ENCODE measurements around the gene SEC31B.

Gene SEC31B

GRCh38 chr10:100519311-100520051 lies at the start of gene SEC31B:
Gene SEC31B (minus strand): TSS chr10:100519861. CDS start chr10:100516952, 2,909 bp downstream.
- peak; percentile 25 for DNase-seq (ENCODE audit: low read depth)

GRCh38 chr10:100568912-100569311 lies 49.3 kb upstream of the SEC31B start:
- no peak for DNase-seq (ENCODE audit: low read depth)

GRCh38 chr10:100567826-100568225 lies 48.2 kb upstream of the SEC31B start:
- no peak for DNase-seq (ENCODE audit: low read depth)

DNA sequence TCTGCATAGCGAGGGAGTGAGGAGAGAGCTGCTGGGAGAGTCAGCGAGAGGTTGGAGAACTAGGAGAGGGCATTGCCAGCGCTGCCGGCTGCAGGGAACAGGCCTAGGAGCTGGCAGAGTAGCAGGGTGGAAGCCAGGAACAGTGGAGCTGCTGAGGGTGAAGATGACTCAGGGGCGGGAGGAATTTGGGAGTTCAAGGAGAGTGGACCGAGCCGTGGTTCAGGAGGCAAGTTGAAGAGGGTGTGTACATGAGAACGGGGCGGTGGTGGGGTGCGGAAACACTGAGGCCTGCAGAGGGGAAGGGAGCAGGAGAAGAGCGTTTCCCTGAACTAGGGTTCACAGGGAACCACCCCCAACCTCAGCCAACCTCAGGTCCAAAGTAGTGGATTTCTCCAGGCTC lies 47.6 kb upstream of the SEC31B start:
- DNase-seq (ENCODE audit: low read depth), result no peak

DNA sequence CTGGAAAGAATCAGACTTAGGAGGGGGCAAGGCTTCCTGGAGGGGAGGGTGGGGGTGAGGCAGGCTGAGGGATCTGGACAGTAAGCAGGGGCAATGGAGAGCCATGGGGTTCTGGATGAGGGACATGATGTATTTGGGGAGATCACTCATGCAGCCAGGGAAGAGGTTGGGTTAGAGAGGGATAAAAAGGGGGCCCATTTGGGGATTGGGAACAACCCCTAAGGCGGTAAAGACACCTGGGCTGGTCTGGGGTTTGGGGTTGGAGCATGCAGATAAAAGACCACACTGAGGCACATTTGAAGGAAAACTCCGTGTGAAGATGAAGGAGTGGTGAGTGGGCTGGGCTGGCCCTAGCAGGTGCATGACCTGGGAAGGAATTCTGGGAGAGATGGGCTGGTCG lies 46.9 kb upstream of the SEC31B start:
- no peak for DNase-seq (ENCODE audit: low read depth)

DNA sequence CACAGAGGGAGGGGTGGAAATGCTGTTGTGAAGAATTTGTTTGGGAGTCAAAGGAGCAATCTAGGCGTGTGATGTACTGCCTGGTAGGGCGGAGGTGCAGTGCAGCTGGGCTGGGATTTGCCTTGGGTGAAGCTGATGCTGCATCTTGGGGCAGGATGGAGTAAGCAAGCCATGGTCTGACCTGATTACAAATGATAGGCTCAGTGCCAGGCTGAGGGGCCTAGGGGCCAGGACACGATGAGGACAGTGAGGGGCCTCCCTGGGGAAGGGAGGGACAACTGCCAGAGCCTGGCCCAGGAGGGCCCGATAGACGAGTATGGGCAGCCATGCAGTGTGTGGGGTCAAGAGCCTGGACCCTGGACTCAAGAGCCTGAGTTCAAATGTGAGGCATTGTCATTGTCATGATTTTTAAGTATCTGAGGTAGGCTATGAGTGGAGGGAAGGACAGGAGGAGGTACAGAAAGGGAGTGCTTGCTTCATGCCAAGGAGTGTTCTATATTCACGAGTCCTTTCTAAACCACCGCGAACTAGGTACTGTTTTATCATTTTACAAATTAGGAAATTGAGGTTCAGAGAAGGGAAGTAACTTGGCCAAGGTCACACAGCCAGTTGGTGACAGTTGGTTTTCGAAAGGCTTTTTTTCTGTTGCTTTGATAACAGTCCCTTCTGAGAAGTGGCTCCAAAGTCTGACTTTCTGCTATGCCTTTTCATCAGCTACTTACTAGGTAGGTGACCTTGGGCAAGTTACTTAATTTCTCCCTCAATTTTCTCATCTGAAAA lies 45.7 kb upstream of the SEC31B start:
- no peak for DNase-seq (ENCODE audit: low read depth)

- DNase-seq (ENCODE audit: low read depth), result peak; percentile 58
Measured at GRCh38 chr10:100562008-100562672, 42.5 kb upstream of the SEC31B start.

- no peak for DNase-seq (ENCODE audit: low read depth)
Measured at GRCh38 chr10:100561005-100561404, 41.3 kb upstream of the SEC31B start.

- no peak for DNase-seq (ENCODE audit: low read depth)
Measured at GRCh38 chr10:100560248-100560647, 40.6 kb upstream of the SEC31B start.

- DNase-seq (ENCODE audit: low read depth), result no peak
Measured at GRCh38 chr10:100554902-100555301, 35.2 kb upstream of the SEC31B start.

- no peak for DNase-seq (ENCODE audit: low read depth)
Measured at GRCh38 chr10:100553929-100554328, 34.3 kb upstream of the SEC31B start.

GRCh38 chr10:100551738-100552137 lies 32.1 kb upstream of the SEC31B start:
- DNase-seq (ENCODE audit: low read depth), result no peak

GRCh38 chr10:100551196-100551595 lies 31.5 kb upstream of the SEC31B start:
- DNase-seq (ENCODE audit: low read depth), result no peak

- no peak for DNase-seq (ENCODE audit: low read depth)
Measured at GRCh38 chr10:100544950-100545349, 25.3 kb upstream of the SEC31B start.

DNA sequence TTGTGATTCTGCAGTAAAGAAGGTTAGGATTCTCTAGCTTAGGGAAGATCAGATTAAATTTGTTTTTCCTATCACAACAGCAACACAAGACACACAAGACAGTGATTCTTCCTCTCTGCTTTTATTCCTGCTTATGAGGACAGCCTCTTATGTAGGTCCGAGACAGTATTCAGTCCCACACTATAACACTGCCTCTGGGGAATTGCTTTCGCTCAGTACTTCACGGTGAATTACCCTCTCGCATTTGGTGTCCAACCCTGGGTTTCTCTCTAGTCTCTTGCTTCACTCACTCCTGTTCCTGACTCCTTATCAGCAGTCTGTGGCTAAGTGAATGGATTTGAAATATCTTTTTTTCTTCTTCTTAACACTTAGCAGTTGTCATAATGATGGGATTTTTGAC lies 17.8 kb upstream of the SEC31B start:
- DNase-seq (ENCODE audit: low read depth), result no peak

DNA sequence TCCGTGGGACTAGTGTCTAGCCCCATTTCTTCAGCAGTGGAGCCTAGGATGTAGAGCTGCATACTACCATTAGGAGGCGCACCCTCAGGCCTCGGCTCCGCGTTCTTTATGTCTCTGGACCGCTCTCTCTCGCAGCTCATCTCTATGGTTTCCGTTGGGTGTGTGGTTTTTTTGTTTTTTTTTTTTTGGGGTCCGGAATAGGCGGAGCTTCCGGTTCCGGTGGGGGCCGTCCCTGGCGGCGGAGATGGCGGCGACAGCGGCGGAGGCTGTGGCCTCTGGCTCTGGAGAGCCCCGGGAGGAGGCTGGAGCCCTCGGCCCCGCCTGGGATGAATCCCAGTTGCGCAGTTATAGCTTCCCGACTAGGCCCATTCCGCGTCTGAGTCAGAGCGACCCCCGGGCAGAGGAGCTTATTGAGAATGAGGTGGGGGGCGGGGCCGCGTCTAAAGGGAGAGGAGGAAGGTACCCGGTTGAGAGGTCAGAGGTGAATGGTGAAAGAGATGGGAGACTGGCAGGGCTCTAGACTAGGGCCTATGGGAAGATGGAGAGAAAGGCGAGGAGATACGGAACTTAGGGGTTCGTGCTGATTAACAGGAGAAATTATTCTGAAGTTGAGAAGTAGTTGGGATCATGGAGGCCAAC lies 16.2 kb upstream of the SEC31B start, which contains the start of gene HIF1AN:
Gene HIF1AN (plus strand): TSS at position 229 of the 639 bp plus-strand sequence. CDS start 16 bp downstream, at position 245.
- DNase-seq (ENCODE audit: low read depth), result peak; percentile 98

DNA sequence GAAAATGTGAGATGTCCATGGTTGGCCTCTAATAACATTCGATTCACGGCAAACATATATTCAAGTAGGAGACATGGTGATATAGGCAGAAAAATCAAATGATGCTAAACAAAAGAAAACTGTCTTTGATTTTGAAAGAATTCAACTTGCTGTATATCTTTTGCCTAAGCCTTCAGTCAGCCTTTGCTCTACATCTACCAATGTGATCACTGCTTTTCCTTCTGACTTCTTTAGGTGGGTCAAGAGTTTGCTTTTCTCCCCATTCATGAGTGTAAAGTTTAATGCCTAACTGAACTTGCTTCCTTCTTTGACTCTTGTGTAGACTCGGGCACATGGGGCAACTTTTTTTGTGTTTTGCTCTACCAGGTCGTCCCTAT lies 15.7 kb upstream of the SEC31B start:
- no peak for DNase-seq (ENCODE audit: low read depth)

DNA sequence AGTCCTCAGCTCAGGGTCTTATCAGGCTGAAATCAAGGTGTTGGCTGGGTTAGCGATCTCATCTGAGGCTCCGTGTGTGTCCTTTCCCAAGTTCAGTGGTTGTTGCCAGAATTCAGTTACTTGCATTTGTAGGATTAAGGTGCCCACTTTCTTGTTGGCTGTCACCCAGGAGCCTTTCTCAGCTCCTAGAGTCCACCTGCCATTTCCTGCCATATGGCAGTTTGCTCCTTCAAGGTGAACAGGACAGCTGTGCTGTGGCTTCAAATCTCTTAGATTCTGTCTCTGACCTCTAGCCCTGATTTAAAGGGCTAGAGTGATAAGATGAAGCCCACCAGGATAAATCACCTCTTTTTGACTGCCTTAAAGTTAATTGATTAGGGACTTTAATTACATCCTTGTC lies 15.1 kb upstream of the SEC31B start:
- no peak for DNase-seq (ENCODE audit: low read depth)

GRCh38 chr10:100531761-100532160 lies 12.1 kb upstream of the SEC31B start:
- no peak for DNase-seq (ENCODE audit: low read depth)

GRCh38 chr10:100529475-100530298 lies 10.0 kb upstream of the SEC31B start, which contains the start of gene NDUFB8:
Gene NDUFB8 (minus strand): TSS chr10:100529871. CDS start chr10:100529851, 20 bp downstream.
- DNase-seq (ENCODE audit: low read depth), result peak; percentile 86

DNA sequence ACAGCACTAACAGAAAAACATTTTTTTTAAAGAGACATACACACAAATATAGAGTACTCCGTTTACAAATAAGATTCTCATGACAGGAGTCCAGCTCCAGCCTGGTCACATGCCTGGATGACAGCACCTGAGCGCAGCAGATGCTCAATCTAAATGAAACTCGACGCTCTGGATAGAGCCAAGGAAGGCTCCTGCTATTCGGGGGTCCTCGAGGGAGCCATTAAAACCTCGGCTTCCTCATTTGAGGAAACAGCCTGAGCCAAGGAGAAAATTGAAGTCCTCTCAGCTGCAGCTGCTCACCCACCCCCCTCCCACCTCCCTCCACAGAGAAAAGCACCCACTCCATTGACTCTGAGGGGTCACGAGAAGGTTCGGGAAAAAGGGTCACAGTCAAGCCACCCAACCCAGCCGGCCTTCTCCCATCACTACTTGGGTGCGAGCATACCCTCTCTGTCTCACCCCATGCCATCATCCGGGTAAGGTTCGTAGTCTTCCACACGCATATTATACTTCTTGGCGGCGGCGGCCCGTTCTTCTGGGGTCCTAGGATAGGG lies 9.3 kb upstream of the SEC31B start:
- DNase-seq (ENCODE audit: low read depth), result peak; percentile 30

Measured in ELR (cell line).